ENCODE data around the gene MOBP.
A peak's percentile ranks its signal among the peaks of the same experiment; 100 is the strongest.

Gene MOBP

GRCh38 chr3:39499651-39500273, 32.3 kb downstream of the MOBP start:
- DNase-seq = no peak

- no peak for DNase-seq
These were observed 33.6 kb downstream of the MOBP start for GRCh38 chr3:39501059-39501458.

- DNase-seq = peak; percentile 49
These were observed 34.7 kb downstream of the MOBP start for GRCh38 chr3:39501968-39502837.

GRCh38 chr3:39502838-39503145, 35.3 kb downstream of the MOBP start:
- DNase-seq = peak; percentile 3

- DNase-seq = no peak
These were observed 38.6 kb downstream of the MOBP start for GRCh38 chr3:39505866-39506742.

GRCh38 chr3:39506863-39507262, 39.4 kb downstream of the MOBP start:
- no peak for DNase-seq

GRCh38 chr3:39513791-39514369, 46.4 kb downstream of the MOBP start:
- DNase-seq = no peak

- DNase-seq = no peak
These were observed 48.4 kb downstream of the MOBP start for GRCh38 chr3:39515681-39516441.

GRCh38 chr3:39519103-39519502, 51.6 kb downstream of the MOBP start:
- DNase-seq = no peak

GRCh38 chr3:39519554-39520288, 52.2 kb downstream of the MOBP start:
- no peak for DNase-seq

GRCh38 chr3:39521456-39521855, 54.0 kb downstream of the MOBP start:
- no peak for DNase-seq

- DNase-seq = no peak
These were observed 56.6 kb downstream of the MOBP start for GRCh38 chr3:39524107-39524506.

- no peak for DNase-seq
These were observed 61.4 kb downstream of the MOBP start for GRCh38 chr3:39528844-39529243.

- no peak for DNase-seq
These were observed 62.1 kb downstream of the MOBP start for GRCh38 chr3:39529577-39529976.

GRCh38 chr3:39531066-39531465, 63.6 kb downstream of the MOBP start:
- DNase-seq = no peak

- no peak for DNase-seq
These were observed 64.2 kb downstream of the MOBP start for GRCh38 chr3:39531665-39532064.

GRCh38 chr3:39532777-39533176, 65.3 kb downstream of the MOBP start:
- DNase-seq = no peak

- DNase-seq = no peak
These were observed 65.7 kb downstream of the MOBP start for GRCh38 chr3:39533226-39533625.

GRCh38 chr3:39540162-39540921, 72.9 kb downstream of the MOBP start:
- DNase-seq = no peak

GRCh38 chr3:39541442-39541841, 74.0 kb downstream of the MOBP start:
- no peak for DNase-seq
